Measurements from ENCODE around the gene KRT17. TPM values are rescaled to one million over a fixed set of nuclear protein-coding genes. Genes with fewer than 3 reads are reported as not detected.
"Not testable (repeated sequence)": the region's sequence is repeated elsewhere in the genome, so short reads cannot be mapped to it uniquely, and the experiment has no call there.

The KRT17 gene
- total RNA-seq, 1 experiment from 2014 or later = 1.5 TPM

DNA sequence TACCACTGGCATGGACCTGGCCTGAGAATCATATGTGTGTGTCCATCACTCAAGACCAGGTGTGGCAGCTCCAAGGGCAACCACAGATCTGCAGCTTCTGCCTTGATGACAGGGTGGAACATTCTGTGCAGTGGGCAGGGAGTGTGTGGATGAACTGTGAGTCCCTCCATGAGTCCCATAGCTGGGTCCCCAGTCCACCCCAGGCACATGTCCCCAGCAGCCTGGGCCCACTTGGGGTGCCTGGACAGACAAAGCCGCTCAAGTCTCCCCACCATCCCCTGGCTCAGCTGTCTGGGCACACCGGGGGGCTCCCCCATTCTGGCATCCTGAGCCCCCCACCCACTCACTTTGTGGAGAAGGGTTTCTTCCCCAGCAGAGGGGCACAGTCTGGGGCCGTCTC, 7.2 kb downstream of the KRT17 start (continued):
- TF ChIP-seq, protein P1, sequence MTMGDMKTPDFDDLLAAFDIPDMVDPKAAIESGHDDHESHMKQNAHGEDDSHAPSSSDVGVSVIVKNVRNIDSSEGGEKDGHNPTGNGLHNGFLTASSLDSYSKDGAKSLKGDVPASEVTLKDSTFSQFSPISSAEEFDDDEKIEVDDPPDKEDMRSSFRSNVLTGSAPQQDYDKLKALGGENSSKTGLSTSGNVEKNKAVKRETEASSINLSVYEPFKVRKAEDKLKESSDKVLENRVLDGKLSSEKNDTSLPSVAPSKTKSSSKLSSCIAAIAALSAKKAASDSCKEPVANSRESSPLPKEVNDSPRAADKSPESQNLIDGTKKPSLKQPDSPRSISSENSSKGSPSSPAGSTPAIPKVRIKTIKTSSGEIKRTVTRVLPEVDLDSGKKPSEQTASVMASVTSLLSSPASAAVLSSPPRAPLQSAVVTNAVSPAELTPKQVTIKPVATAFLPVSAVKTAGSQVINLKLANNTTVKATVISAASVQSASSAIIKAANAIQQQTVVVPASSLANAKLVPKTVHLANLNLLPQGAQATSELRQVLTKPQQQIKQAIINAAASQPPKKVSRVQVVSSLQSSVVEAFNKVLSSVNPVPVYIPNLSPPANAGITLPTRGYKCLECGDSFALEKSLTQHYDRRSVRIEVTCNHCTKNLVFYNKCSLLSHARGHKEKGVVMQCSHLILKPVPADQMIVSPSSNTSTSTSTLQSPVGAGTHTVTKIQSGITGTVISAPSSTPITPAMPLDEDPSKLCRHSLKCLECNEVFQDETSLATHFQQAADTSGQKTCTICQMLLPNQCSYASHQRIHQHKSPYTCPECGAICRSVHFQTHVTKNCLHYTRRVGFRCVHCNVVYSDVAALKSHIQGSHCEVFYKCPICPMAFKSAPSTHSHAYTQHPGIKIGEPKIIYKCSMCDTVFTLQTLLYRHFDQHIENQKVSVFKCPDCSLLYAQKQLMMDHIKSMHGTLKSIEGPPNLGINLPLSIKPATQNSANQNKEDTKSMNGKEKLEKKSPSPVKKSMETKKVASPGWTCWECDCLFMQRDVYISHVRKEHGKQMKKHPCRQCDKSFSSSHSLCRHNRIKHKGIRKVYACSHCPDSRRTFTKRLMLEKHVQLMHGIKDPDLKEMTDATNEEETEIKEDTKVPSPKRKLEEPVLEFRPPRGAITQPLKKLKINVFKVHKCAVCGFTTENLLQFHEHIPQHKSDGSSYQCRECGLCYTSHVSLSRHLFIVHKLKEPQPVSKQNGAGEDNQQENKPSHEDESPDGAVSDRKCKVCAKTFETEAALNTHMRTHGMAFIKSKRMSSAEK (CRISPR knock-in tag; IDR thresholded peaks at IDR 0.05; ENCODE audit: borderline replicate concordance) = no peak
- no peak for TF ChIP-seq MXD4 (CRISPR knock-in tag; IDR thresholded peaks at IDR 0.05; ENCODE audit: borderline replicate concordance)
- TF ChIP-seq SMAD3 (CRISPR knock-in tag; IDR thresholded peaks at IDR 0.05; ENCODE audit: borderline replicate concordance) = no peak
- TF ChIP-seq KAT7 (CRISPR knock-in tag; IDR thresholded peaks at IDR 0.05; ENCODE audit: borderline replicate concordance) = no peak
- TF ChIP-seq NFATC4 (CRISPR knock-in tag; IDR thresholded peaks at IDR 0.05) = no peak

DNA sequence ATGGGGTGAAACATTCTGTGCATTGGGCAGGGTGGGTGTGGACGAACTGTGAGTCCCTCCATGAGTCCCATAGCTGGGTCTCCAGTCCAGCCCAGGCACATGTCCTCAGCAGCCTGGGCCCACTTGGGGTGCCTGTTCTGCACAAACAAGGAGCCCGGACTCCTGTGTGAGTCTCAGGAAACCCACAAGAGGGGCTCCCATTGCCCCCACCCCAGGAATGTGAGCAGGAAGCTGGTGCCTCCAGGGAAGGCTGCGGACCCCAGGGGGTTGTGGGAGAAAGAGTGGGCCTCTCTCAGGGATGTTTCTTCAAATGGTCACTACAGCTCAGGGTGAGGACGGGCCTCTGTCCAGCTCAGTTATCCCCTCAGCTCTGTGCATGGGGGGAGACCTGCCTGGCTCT, 7.9 kb downstream of the KRT17 start:
- DNase-seq (ENCODE audit: low spot score); H3K36me3 Mint-ChIP-seq; H3K4me3 Mint-ChIP-seq; H3K27me3 Mint-ChIP-seq (ENCODE audit: low read depth); H3K9me3 Mint-ChIP-seq; H3K27ac Mint-ChIP-seq; POLR2A ChIA-PET; ATAC-seq: not testable (repeated sequence)
- CTCF ChIA-PET = interaction anchor here (0.6 to 2.7 kb wide), 6 partner anchors 11 to 72 kb away, joined by 3 to 7 read pairs (median 3); no protein-coding TSS in a partner anchor
- peak; percentile 78; the same call in 1 of the 2 replicates for TF ChIP-seq TEAD1 (CRISPR knock-in tag; IDR thresholded peaks at IDR 0.05)
- TF ChIP-seq TEAD4 (CRISPR knock-in tag; IDR thresholded peaks at IDR 0.05) = peak; percentile 81; the same call in 1 of the 2 replicates
- H3K4me1 Mint-ChIP-seq = peaks cover 13% of the 10 kb centered on the region; the same call in 1 of the 2 replicates

DNA sequence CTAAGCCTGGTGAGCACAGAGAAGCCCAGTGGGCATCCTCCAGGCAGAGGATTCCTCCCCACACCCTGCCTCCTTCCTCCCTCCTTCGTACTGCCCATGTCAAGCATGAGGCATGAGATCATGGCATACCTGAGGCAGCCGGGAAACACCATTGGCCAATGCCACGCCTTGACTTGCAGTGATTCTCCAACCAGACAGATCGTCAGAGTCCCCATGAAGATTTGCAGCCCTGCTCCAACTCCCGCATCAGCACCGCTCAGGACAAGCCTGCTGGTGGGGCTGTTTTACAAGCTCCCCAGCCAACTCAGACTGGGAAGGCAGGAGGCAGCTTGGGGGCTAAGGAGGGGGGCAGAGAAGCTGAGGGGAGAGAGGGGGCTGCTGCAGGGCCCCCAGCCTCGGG, 8.9 kb downstream of the KRT17 start:
- peak; percentile 65 for ATAC-seq
- CTCF ChIA-PET = interaction anchor here (0.9 to 2.7 kb wide), 4 partner anchors 13 to 66 kb away, joined by 3 to 8 read pairs (median 5); no protein-coding TSS in a partner anchor
- no peak for TF ChIP-seq TCF7 (CRISPR knock-in tag; IDR thresholded peaks at IDR 0.05; ENCODE audit: low read depth)
- no peak for TF ChIP-seq ZNF263 (CRISPR knock-in tag; IDR thresholded peaks at IDR 0.05; ENCODE audit: low read depth)
- TF ChIP-seq NFE2L1 (CRISPR knock-in tag; IDR thresholded peaks at IDR 0.05) = no peak
- no peak for TF ChIP-seq CREB1 (CRISPR knock-in tag; IDR thresholded peaks at IDR 0.05)
- TF ChIP-seq, protein P2, sequence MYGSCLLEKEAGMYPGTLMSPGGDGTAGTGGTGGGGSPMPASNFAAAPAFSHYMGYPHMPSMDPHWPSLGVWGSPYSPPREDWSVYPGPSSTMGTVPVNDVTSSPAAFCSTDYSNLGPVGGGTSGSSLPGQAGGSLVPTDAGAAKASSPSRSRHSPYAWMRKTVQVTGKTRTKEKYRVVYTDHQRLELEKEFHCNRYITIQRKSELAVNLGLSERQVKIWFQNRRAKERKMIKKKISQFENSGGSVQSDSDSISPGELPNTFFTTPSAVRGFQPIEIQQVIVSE (CRISPR knock-in tag; IDR thresholded peaks at IDR 0.05; ENCODE audit: borderline replicate concordance) = no peak
- TF ChIP-seq, protein P3, sequence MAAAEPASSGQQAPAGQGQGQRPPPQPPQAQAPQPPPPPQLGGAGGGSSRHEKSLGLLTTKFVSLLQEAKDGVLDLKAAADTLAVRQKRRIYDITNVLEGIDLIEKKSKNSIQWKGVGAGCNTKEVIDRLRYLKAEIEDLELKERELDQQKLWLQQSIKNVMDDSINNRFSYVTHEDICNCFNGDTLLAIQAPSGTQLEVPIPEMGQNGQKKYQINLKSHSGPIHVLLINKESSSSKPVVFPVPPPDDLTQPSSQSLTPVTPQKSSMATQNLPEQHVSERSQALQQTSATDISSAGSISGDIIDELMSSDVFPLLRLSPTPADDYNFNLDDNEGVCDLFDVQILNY (CRISPR knock-in tag; IDR thresholded peaks at IDR 0.05) = no peak
- no peak for TF ChIP-seq FOXK1 (CRISPR knock-in tag; IDR thresholded peaks at IDR 0.05)
- no peak for TF ChIP-seq SP1 (CRISPR knock-in tag; conservative IDR thresholded peaks at IDR 0.05)
- TF ChIP-seq, protein P4, sequence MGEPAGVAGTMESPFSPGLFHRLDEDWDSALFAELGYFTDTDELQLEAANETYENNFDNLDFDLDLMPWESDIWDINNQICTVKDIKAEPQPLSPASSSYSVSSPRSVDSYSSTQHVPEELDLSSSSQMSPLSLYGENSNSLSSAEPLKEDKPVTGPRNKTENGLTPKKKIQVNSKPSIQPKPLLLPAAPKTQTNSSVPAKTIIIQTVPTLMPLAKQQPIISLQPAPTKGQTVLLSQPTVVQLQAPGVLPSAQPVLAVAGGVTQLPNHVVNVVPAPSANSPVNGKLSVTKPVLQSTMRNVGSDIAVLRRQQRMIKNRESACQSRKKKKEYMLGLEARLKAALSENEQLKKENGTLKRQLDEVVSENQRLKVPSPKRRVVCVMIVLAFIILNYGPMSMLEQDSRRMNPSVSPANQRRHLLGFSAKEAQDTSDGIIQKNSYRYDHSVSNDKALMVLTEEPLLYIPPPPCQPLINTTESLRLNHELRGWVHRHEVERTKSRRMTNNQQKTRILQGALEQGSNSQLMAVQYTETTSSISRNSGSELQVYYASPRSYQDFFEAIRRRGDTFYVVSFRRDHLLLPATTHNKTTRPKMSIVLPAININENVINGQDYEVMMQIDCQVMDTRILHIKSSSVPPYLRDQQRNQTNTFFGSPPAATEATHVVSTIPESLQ (CRISPR knock-in tag; IDR thresholded peaks at IDR 0.05) = no peak
- no peak for TF ChIP-seq CBFB (CRISPR knock-in tag; IDR thresholded peaks at IDR 0.05; ENCODE audit: low read depth)
- TF ChIP-seq GRHL2 (CRISPR knock-in tag; IDR thresholded peaks at IDR 0.05; ENCODE audit: insufficient replicate concordance, severe bottlenecking) = no peak
- TF ChIP-seq GTF2I (CRISPR knock-in tag; conservative IDR thresholded peaks at IDR 0.05) = no peak
- no peak for TF ChIP-seq PRRX2 (CRISPR knock-in tag; IDR thresholded peaks at IDR 0.05)
- no peak for TF ChIP-seq MXD4 (CRISPR knock-in tag; IDR thresholded peaks at IDR 0.05; ENCODE audit: borderline replicate concordance)
- no peak for TF ChIP-seq IRF2 (CRISPR knock-in tag; IDR thresholded peaks at IDR 0.05; ENCODE audit: borderline replicate concordance, low read depth)
- TF ChIP-seq, protein P5, sequence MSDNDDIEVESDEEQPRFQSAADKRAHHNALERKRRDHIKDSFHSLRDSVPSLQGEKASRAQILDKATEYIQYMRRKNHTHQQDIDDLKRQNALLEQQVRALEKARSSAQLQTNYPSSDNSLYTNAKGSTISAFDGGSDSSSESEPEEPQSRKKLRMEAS (CRISPR knock-in tag; IDR thresholded peaks at IDR 0.05) = no peak
- no peak for TF ChIP-seq FOXP1 (CRISPR knock-in tag; IDR thresholded peaks at IDR 0.05; ENCODE audit: borderline replicate concordance)
- TF ChIP-seq, protein P6, sequence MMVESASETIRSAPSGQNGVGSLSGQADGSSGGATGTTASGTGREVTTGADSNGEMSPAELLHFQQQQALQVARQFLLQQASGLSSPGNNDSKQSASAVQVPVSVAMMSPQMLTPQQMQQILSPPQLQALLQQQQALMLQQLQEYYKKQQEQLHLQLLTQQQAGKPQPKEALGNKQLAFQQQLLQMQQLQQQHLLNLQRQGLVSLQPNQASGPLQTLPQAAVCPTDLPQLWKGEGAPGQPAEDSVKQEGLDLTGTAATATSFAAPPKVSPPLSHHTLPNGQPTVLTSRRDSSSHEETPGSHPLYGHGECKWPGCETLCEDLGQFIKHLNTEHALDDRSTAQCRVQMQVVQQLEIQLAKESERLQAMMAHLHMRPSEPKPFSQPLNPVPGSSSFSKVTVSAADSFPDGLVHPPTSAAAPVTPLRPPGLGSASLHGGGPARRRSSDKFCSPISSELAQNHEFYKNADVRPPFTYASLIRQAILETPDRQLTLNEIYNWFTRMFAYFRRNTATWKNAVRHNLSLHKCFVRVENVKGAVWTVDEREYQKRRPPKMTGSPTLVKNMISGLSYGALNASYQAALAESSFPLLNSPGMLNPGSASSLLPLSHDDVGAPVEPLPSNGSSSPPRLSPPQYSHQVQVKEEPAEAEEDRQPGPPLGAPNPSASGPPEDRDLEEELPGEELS (CRISPR knock-in tag; IDR thresholded peaks at IDR 0.05) = no peak
- no peak for TF ChIP-seq ZNF423 (CRISPR knock-in tag; IDR thresholded peaks at IDR 0.05)

More for the DNA sequence above, 8.9 kb downstream of the KRT17 start:
- Mint-ChIP-seq H3K9me3 (no peaks in the 10 kb centered on the region), H3K4me1 (peaks cover 10% of the 10 kb centered on the region; the same call in 1 of the 2 replicates), H3K36me3 (no peaks in the 10 kb centered on the region), H3K27ac (no peak overlapping the region), H3K4me3 (no peak overlapping the region), H3K27me3 (ENCODE audit: low read depth) (no peaks in the 10 kb centered on the region)
- DNase-seq (ENCODE audit: low spot score) = no peak
- POLR2A ChIA-PET = no interaction called here

Data from WTC11 (cell line).